Stimulated activated CD4-positive, alpha-beta T cell treated with anti-CD3 and anti-CD28 coated beads, TNF-alpha, amount 100 ng/mL, for 24 hours (primary cell): Measurements from ENCODE around the gene TUBA4A.
"Not testable (repeated sequence)": the region's sequence is repeated elsewhere in the genome, so short reads cannot be mapped to it uniquely, and the experiment has no call there.

Experiments used
- DNase-seq, 3 experiments: peaks; one replicate each; pipeline ENCODE4 v3.0.0-alpha.2; 2020; ENCODE audit warnings: low read depth in 3 of 3

Gene TUBA4A

GRCh38 chr2:219268294-219268693 is 14.6 kb upstream of the TUBA4A start:
- DNase-seq, result no peak

DNA sequence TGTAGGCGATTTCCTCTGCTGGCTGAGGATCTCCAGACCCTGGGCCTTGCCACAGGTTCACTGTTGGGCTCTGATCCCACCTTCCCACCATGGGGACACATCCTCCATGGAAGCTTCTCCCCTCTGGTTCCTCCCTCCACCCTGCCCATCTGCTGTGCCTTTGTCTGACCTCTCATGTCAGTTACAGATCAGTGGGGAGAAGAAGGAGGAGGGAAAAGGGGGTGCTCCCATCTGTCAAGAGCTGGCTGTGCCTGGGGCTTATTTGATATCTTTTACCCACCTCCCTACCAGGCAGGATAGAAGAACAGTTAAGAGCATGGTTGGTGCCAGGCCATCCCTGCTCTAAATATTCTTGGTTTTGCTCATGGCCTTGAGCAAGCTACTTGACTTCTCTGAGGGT is 13.2 kb upstream of the TUBA4A start:
- DNase-seq, result no peak

- DNase-seq, result no peak
Observed at GRCh38 chr2:219266232-219266631, 12.5 kb upstream of the TUBA4A start.

GRCh38 chr2:219261024-219261855 is 7.5 kb upstream of the TUBA4A start:
- DNase-seq, result no peak

GRCh38 chr2:219258942-219259341 is 5.2 kb upstream of the TUBA4A start:
- not testable (repeated sequence) for DNase-seq

DNA sequence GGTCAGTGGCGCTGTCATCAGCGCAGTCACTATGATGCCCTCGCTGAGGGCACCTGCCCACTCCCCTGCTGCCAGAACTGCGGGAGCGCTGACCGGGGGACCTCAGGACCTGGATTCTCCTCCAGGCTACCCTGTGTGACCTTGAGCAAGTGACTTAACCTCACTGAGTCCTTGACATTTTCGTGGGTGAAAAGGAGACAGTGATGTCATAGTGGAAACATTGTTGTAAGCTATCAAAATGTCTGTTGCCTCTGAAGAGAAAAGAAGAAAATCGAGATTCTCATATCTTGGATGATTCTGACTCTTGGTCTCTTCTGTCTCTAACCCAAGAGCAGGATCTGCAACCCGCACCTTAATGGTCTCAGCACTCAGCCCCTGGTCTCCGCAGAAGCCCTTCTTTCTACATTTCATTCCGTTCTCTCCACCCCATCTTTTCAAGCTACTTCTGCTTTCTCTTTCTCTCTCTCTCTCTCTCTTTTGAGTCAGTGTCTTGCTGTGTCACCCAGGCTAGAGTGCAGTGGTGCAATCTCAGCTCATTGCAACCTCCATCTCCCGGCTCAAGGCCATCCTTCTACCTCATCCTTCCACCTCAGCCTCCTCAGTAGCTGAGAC is 978 bp upstream of the TUBA4A start:
- peak in 1 of 3 experiments; percentile 32 for DNase-seq

- peak in 1 of 3 experiments; percentile 59 for DNase-seq
Observed at GRCh38 chr2:219252900-219253752, 592 bp downstream of the TUBA4A start, which contains the start of gene TUBA4B. TUBA4B (plus strand) TSS chr2:219253243; CDS start chr2:219253408, 165 bp downstream.

DNA sequence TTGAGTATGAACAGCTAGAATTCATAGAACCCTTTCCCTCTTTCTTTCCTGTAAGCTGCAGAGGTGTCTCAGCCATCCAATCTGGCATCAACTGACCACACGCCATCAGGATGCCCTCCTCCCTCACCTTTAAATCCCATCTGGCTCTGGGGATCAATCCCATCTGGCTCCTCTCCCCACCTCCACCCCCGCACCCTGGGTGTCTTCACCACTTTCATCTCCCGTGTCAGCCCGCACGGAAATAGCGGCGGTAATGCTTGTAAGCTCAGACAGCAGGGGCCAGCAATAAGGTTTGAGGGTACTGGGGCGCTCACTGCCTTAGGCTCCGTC is 1.2 kb downstream of the TUBA4A start:
- DNase-seq, result no peak

- no peak for DNase-seq
Observed at GRCh38 chr2:219252084-219252483, 1.6 kb downstream of the TUBA4A start.

GRCh38 chr2:219251656-219252055 is 2.1 kb downstream of the TUBA4A start:
- DNase-seq, result no peak

GRCh38 chr2:219250049-219250781 is 3.5 kb downstream of the TUBA4A start:
- no peak for DNase-seq

DNA sequence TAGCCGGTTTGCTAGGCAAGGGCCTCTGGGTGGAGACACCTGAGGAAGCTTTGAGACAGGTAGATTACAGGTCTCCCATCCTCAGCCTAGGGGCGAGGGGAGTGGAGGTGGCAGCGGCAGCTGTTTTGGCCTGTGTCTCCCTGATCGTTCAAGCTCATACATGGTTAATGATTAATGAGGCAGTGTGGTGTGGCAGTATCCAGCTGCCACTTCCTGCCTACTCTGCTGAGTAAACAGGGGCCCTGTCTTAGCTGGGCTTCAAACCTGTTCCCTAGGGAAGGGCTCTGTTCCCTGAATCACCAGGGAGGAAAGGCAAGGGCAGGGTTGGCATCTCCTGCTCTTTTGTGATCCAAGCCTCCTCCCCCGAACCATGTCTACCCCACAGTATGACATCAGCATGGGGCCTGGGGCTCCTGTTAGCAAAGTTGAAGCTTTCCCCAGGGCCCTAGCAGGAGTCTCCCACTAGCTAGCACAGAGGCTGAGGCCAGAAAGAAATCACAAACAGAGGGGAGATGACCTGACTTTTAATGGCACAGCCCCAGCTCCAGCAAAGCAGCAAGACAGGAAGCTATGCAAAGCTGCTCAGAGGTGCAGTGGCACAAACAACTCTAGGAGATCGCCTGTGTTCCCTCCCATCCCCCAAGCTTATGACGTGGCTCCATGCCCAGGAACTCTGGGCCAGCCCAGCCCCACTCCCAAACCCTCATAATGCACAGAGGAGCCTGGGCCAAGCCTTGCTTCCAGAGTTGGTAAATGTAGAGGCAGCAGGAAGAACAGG is 4.3 kb downstream of the TUBA4A start:
- no peak for DNase-seq

DNA sequence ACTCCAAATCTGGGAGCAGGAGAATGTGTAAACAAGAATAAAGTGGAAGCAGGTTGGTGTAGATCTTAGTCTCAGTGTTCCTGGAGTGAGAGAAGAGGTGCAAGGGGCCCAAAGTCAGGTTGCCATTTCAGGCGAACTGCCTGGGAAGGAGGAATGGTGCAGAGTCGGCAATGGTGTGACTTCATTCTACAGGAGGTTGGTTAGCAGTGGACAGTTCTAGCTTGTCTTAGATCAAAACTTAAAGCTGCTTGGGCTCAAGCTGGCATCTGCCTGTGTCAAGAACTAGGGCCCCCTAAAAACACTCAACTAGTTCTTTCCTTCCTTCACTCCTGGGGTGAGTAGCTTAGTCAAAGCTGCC is 4.9 kb downstream of the TUBA4A start:
- no peak for DNase-seq

GRCh38 chr2:219247678-219248642 is 5.8 kb downstream of the TUBA4A start:
- DNase-seq, result peak in 1 of 3 experiments; percentile 61

DNA sequence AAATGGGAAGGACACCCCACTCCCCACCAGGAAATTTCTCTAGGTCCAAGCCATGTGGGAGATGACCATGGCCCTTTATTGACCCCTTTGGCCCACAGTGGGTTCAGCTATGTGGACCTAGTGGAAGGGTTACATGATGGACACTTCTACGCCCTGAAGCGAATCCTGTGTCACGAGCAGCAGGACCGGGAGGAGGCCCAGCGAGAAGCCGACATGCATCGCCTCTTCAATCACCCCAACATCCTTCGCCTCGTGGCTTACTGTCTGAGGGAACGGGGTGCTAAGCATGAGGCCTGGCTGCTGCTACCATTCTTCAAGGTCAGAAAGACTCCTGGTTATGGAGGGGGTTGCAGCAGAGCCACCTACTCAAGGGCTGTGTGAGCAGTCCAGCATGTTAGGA is 7.2 kb downstream of the TUBA4A start:
- no peak for DNase-seq

DNA sequence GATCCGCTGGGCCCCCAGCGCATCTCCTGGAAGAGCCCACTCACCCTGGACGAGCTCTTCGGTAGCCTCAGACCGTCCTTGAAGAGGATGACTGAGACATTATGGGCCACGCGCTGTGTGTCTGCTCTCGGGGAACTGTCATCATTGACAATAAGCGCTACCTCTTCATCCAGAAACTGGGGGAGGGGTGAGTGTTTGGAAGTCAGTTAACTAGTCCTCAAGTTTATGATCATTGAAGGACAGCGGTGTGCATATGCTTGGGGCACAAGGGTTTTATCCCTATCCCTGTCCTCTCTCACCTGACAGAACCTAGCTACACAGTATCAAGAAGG is 7.9 kb downstream of the TUBA4A start:
- no peak for DNase-seq

- peak; percentile 79 to 89 (median 79) for DNase-seq
Observed at GRCh38 chr2:219245148-219245898, 8.4 kb downstream of the TUBA4A start, which contains the start of the genes GLB1L and STK16. GLB1L (minus strand) TSS chr2:219245444; CDS start chr2:219243573, 1,871 bp downstream. STK16 (plus strand) TSS chr2:219245479; CDS start chr2:219246000, 521 bp downstream.

DNA sequence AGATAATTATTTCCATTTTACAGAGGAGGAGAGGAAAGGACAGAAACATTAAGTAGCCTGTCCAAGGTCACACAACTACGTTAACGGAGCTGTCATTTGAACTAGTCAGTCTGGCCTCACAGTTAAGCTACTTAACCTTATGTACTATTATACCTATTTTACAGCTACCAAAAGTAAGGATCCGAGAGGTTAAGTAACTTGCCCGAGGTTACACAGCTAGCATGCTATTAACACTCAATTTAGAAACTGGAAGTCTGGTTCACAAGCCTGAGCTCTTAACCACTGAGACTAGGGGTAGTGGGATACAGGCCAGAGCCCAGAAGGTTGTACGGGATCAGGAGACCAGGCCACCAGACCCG is 8.9 kb downstream of the TUBA4A start:
- DNase-seq, result no peak

DNA sequence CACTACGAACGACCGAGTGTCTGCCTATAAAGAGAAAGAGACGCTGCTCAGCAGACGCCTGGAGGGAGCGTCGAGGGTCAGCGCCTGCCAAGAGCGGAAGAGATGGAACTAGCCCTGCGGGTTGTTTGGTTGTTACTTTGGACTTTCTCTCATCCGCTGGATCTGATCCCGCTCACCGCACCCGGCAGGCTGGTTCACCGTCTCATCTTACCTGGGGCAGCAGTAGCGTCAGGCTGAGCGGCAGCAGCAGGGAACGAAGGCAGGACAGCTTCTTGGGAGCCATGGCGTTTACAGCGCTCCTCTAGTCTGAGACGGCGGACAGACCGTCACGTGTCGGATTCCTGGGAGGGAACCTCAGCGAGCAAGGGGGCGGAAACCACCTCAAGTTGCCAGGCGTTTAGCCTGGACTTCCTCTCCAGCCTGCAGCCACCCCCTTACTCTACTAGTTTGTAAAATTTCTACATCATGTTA is 10.4 kb downstream of the TUBA4A start:
- DNase-seq, result no peak
